Prostate gland (tissue), 2 donors: ENCODE measurements around the gene CEPT1. TPM values are rescaled to one million over a fixed set of nuclear protein-coding genes. Genes with fewer than 3 reads are reported as not detected.

Experiments
- DNase-seq: peaks from one replicate; pipeline ENCODE4 v3.0.0-alpha.2; 2019; ENCODE audit warnings: low spot score
- H3K27ac ChIP-seq, 2 donors: fragments of 200-600 bp; sonication (generic); 2 replicates each; pipeline ENCODE4 v1.5.1; 2017 to 2019
- H3K27me3 ChIP-seq: fragments of 200-600 bp; sonication (generic); replicated peaks from 2 replicates; pipeline ENCODE4 v1.5.1; 2019; ENCODE audit not compliant: insufficient read depth
- H3K36me3 ChIP-seq, 2 donors: fragments of 200-600 bp; sonication (generic); 1 replicate in 1 of 2; 2 replicates in 1 of 2; pipeline versions ENCODE4 v1.5.1 to v1.8.1; 2017 to 2019
- H3K4me1 ChIP-seq: fragments of 200-600 bp; sonication (generic); replicated peaks from 2 replicates; pipeline ENCODE4 v1.5.1; 2019
- H3K4me3 ChIP-seq, 2 donors: fragments of 200-600 bp; sonication (generic); 2 replicates each; pipeline ENCODE4 v1.5.1; 2017 to 2019
- H3K9me3 ChIP-seq: fragments of 200-600 bp; sonication (generic); 2 replicates; pipeline ENCODE4 v1.5.1; 2017
- CTCF ChIP-seq, 4 experiments: fragments of 200-600 bp in 2 of 4; fragments of 450-650 bp in 2 of 4; sonication (generic) in 2 of 4; IDR thresholded peaks; 1 replicate in 3 of 4; 2 replicates in 1 of 4; pipeline ENCODE4 v1.5.1; 2016 to 2019; ENCODE audit warnings: antibody characterized with exemption in 4 of 4, mild to moderate bottlenecking in 2 of 4, moderate library complexity in 2 of 4
- POLR2A ChIP-seq: fragments of 450-650 bp; IDR thresholded peaks from one replicate; pipeline ENCODE4 v1.6.1; 2016; ENCODE audit warnings: antibody characterized with exemption, mild to moderate bottlenecking
- POLR2AphosphoS5 ChIP-seq: sonication (generic); formaldehyde crosslinking; IDR thresholded peaks from one replicate; pipeline ENCODE4 v1.6.1; 2017; ENCODE audit warnings: antibody characterized with exemption
- WGBS: methylation state at CpG from one replicate; pipeline ENCODE4 v1.1.5; 2018; 5-methylcytosine and 5-hydroxymethylcytosine counted together
- intact Hi-C: fragments of 100-400 bp; cut with DNase I; formaldehyde crosslinking; loops from one replicate; pipeline ENCODE4 v1.14.2; 2022
- total RNA-seq, 2 donors: library from RNA; depleted of rRNA; stranded (reverse); fragments of >200 nt; gene quantifications; one replicate each; pipeline ENCODE4 v1.1.0, GENCODE V29; 2016

The CEPT1 gene
- total RNA-seq, 2 donors from 2014 or later, result 32.2 to 52.5 TPM

DNA sequence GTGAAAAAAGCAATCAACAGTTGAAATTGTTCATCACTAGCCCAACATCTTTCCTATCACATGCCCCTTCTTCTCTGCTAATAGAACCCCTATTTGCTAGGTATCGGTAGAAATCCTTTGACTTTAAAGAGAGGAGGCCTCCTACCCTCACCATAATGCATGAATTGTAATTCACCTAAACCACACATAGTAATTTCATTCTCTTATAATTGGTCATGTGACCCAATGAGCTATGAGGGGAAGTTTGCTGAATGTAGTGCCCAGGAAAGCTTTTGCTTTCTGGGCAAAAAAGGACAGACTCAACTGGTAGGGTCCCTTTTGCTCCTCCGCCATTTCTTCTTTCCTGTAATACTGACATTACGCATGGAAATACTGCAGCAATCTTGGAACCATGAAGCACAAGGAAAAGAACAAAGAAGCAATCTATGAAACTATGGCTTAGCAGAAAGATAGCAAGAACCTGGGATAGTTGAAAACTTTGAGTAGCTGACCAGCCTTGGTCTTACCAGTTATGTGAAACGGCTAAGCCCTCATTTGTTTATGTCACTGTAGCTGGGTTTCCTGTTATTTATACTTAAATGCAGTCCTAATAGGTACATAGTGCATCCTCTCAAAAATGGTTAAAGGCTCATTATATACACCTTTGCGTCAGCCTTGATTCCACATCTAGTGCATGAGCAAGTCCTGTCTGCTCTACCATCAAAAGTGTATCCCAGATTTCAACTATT lies 77.3 kb downstream of the CEPT1 start:
- no peak for TF ChIP-seq POLR2A
- no peak for TF ChIP-seq CTCF (IDR thresholded peaks at IDR 0.05)
- no peak for TF ChIP-seq POLR2AphosphoS5
- Histone ChIP-seq H3K36me3 (no peaks in the 10 kb centered on the region), H3K4me1 (no peaks in the 10 kb centered on the region), H3K27ac (no peak overlapping the region), H3K4me3 (no peak overlapping the region), H3K27me3 (no peaks in the 10 kb centered on the region), H3K9me3 (no peaks in the 10 kb centered on the region)
- DNase-seq, result no peak
- WGBS, result 74% methylated on average over 5 of the region's 5 CpGs
- intact Hi-C loops, result no loop called here

DNA sequence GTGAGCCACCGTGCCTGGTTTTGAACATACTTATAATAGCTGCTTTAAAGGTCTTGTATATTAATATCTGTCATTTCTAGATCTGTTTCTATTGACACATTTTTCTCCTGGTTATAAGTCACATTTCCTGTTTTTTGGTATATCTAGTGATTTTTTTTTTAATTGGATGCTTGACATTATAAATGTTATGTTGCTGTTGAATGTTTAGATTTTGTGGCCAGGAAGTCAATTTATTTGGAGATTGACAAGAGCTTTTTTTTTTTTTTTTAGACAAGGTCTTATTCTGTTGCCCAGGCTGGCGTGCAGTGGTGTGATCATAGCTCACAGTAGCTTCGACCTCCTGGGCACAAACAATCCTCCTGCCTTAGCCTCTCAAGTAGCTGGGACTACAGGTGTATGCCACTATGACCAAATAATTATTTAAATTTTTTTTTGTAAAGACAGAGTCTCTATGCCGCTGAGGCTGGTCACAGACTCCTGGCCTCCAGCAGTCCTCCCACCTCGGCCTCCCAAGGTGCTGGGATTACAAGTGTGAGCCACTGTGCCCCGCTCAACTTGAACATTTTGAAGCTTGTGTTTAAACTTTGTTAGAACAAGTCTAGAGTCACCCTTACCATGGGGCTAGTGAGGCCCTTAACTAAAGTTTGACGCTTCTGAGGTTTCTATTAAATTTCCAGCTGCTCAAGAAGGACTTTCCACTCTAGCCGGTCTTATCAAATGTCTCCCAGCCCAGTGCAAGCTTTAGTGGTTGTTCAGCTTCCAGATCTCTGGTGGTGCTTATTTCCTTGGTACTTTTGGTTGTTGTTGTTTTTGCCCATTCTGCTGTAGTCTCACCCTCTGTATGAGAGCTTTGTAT lies 78.9 kb downstream of the CEPT1 start:
- no peak for DNase-seq
- intact Hi-C loops, result no loop called here
- H3K4me1 ChIP-seq, result no peaks in the 10 kb centered on the region

DNA sequence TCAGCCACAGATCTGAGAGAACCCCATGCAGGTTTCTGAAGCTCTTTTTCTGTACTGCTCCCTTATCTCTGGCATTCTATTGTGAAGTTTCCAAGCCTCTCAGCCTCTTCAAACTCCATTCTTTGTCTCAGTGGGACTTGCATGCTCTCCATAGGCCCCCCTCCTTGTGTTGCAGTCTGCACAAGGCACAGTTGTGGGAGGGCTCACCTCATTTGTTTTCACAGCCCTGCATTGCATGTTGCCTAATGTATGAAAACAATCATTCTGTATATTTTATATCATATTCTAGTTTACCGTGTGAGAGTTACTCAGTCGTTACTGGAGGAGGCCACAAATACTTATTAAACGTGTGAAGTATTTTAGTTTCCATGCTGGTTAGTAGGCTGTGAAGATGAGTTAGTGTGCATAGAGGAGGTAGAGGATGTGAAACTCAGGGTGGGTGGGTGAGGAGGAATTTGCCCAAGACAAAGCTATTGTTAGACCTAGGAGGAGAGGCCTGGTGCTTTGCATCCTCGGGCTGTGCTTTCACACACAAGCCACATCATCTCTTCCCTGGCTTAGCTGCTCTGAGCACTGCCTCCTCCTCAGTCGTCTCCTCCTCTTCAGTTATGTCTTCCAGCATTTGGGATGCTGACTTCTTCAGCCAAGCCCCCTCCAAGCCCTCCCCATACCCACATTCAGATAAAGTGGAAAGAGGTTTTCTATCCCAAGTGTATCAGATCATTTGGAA lies 79.7 kb downstream of the CEPT1 start:
- no peak overlapping the region for H3K27ac ChIP-seq
- intact Hi-C loops, result loop anchor here (5.0 kb wide), 1 partner anchor 128 kb away; no protein-coding TSS in a partner anchor

More for the DNA sequence above, 78.9 kb downstream of the CEPT1 start:
- Histone ChIP-seq H3K27me3 (no peaks in the 10 kb centered on the region), H3K27ac (no peak overlapping the region), H3K36me3 (no peaks in the 10 kb centered on the region), H3K4me3 (no peak overlapping the region), H3K9me3 (no peaks in the 10 kb centered on the region)
- WGBS, result 92% methylated on average over 8 of the region's 8 CpGs
- TF ChIP-seq CTCF (IDR thresholded peaks at IDR 0.05), result no peak
- TF ChIP-seq POLR2AphosphoS5, result no peak
- TF ChIP-seq POLR2A, result no peak

DNA sequence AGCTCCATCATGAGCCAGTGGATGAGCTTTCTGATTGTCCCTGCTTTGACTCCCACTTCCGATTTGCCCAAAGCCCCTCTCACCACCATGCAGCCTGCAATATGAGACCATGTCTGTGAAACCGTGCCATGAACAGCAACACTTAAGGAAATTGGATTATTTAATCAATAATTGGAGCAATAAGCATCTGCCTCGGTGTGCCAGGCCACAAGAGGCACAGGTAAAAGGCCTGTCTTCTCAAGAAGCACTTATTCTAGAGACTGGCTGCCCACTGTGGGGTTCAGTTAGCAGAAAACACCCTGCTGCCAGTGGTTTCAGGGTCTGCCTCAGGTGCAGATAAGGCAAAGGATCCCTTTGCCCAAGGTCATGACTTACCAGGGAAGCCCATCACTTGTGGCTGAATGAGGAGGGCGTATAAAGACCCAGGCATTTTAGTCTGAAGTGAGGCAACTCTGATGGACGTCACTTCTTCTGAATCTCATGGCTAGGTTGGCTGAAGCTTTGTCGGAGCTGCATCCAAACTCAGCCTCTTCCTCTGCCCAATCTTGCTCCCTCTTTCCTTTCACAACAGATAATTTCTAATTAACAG lies 80.4 kb downstream of the CEPT1 start:
- TF ChIP-seq POLR2A (no peak), CTCF (IDR thresholded peaks at IDR 0.05) (no peak), POLR2AphosphoS5 (no peak)
- H3K27me3 ChIP-seq, result no peaks in the 10 kb centered on the region
- no peak overlapping the region for H3K4me3 ChIP-seq
- H3K27ac ChIP-seq, result no peak overlapping the region
- no peaks in the 10 kb centered on the region for H3K4me1 ChIP-seq
- intact Hi-C loops, result loop anchor here (5.0 kb wide), 1 partner anchor 127 kb away; no protein-coding TSS in a partner anchor
- 93% methylated on average over 6 of the region's 6 CpGs for WGBS
- H3K36me3 ChIP-seq, result no peaks in the 10 kb centered on the region
- DNase-seq, result no peak
- no peaks in the 10 kb centered on the region for H3K9me3 ChIP-seq

More for the DNA sequence above, 79.7 kb downstream of the CEPT1 start:
- Histone ChIP-seq H3K4me1 (no peaks in the 10 kb centered on the region), H3K4me3 (no peak overlapping the region), H3K36me3 (no peaks in the 10 kb centered on the region), H3K27me3 (no peaks in the 10 kb centered on the region), H3K9me3 (no peaks in the 10 kb centered on the region)
- TF ChIP-seq POLR2AphosphoS5 (no peak), POLR2A (no peak), CTCF (IDR thresholded peaks at IDR 0.05) (no peak)
- WGBS, result 79% methylated on average over 5 of the region's 5 CpGs
- DNase-seq, result no peak
